Measurements from ENCODE around the gene COQ6. TPM values are rescaled to one million over a fixed set of nuclear protein-coding genes. Genes with fewer than 3 reads are reported as not detected.

The COQ6 gene
- total RNA-seq, 1 donor from 2014 or later, result 16.6 TPM

GRCh38 chr14:73943083-73943482, 7.0 kb upstream of the COQ6 start:
- TF ChIP-seq CTCF (IDR thresholded peaks at IDR 0.05), result no peak
- Mint-ChIP-seq H3K27me3 (ENCODE audit: low read depth) (no peaks in the 10 kb centered on the region), H3K27ac (ENCODE audit: unreplicated experiment) (no peak overlapping the region), H3K9me3 (ENCODE audit: low read depth) (no peaks in the 10 kb centered on the region), H3K4me1 (ENCODE audit: low read depth) (no peaks in the 10 kb centered on the region), H3K36me3 (ENCODE audit: low read depth) (peaks cover 14% of the 10 kb centered on the region), H3K4me3 (ENCODE audit: unreplicated experiment) (no peak overlapping the region)
- DNase-seq (ENCODE audit: low spot score), result no peak

GRCh38 chr14:73944432-73945158, 5.5 kb upstream of the COQ6 start:
- no peaks in the 10 kb centered on the region for H3K27me3 Mint-ChIP-seq (ENCODE audit: low read depth)
- no peak overlapping the region for H3K27ac Mint-ChIP-seq (ENCODE audit: unreplicated experiment)
- no peaks in the 10 kb centered on the region for H3K9me3 Mint-ChIP-seq (ENCODE audit: low read depth)
- H3K4me1 Mint-ChIP-seq (ENCODE audit: low read depth), result peaks cover 2% of the 10 kb centered on the region
- TF ChIP-seq CTCF (IDR thresholded peaks at IDR 0.05), result no peak
- peaks cover 14% of the 10 kb centered on the region for H3K36me3 Mint-ChIP-seq (ENCODE audit: low read depth)
- no peak for DNase-seq (ENCODE audit: low spot score)
- no peak overlapping the region for H3K4me3 Mint-ChIP-seq (ENCODE audit: unreplicated experiment)

- Mint-ChIP-seq H3K36me3 (ENCODE audit: low read depth) (peaks cover 14% of the 10 kb centered on the region), H3K4me3 (ENCODE audit: unreplicated experiment) (no peak overlapping the region), H3K9me3 (ENCODE audit: low read depth) (no peaks in the 10 kb centered on the region), H3K4me1 (ENCODE audit: low read depth) (peaks cover 6% of the 10 kb centered on the region), H3K27ac (ENCODE audit: unreplicated experiment) (no peak overlapping the region), H3K27me3 (ENCODE audit: low read depth) (no peaks in the 10 kb centered on the region)
- no peak for TF ChIP-seq CTCF (IDR thresholded peaks at IDR 0.05)
- DNase-seq (ENCODE audit: low spot score), result no peak
Observed at GRCh38 chr14:73945159-73945670, 4.9 kb upstream of the COQ6 start.

GRCh38 chr14:73953731-73954130, 3.6 kb downstream of the COQ6 start:
- Mint-ChIP-seq H3K36me3 (ENCODE audit: low read depth) (peaks cover 17% of the 10 kb centered on the region), H3K9me3 (ENCODE audit: low read depth) (no peaks in the 10 kb centered on the region), H3K4me3 (ENCODE audit: unreplicated experiment) (no peak overlapping the region), H3K27ac (ENCODE audit: unreplicated experiment) (no peak overlapping the region), H3K27me3 (ENCODE audit: low read depth) (no peaks in the 10 kb centered on the region), H3K4me1 (ENCODE audit: low read depth) (peaks cover 24% of the 10 kb centered on the region)
- DNase-seq (ENCODE audit: low spot score), result no peak
- TF ChIP-seq CTCF (IDR thresholded peaks at IDR 0.05), result no peak

- no peak for TF ChIP-seq CTCF (IDR thresholded peaks at IDR 0.05)
- Mint-ChIP-seq H3K4me3 (ENCODE audit: unreplicated experiment) (no peak overlapping the region), H3K27me3 (ENCODE audit: low read depth) (no peaks in the 10 kb centered on the region), H3K9me3 (ENCODE audit: low read depth) (no peaks in the 10 kb centered on the region), H3K36me3 (ENCODE audit: low read depth) (peaks cover 27% of the 10 kb centered on the region), H3K27ac (ENCODE audit: unreplicated experiment) (no peak overlapping the region), H3K4me1 (ENCODE audit: low read depth) (peaks cover 14% of the 10 kb centered on the region)
- DNase-seq (ENCODE audit: low spot score), result no peak
Observed at GRCh38 chr14:73955674-73956073, 5.6 kb downstream of the COQ6 start.

Measured in chondrocyte (in vitro differentiated cells).